ENCODE data around the gene CARD9.

Gene CARD9

GRCh38 chr9:136316271-136316751 lies 57.2 kb downstream of the CARD9 start:
- no peak for TF ChIP-seq EZH2 (IDR thresholded peaks at IDR 0.05; ENCODE audit: borderline replicate concordance, low read length)
- TF ChIP-seq, protein P1, sequence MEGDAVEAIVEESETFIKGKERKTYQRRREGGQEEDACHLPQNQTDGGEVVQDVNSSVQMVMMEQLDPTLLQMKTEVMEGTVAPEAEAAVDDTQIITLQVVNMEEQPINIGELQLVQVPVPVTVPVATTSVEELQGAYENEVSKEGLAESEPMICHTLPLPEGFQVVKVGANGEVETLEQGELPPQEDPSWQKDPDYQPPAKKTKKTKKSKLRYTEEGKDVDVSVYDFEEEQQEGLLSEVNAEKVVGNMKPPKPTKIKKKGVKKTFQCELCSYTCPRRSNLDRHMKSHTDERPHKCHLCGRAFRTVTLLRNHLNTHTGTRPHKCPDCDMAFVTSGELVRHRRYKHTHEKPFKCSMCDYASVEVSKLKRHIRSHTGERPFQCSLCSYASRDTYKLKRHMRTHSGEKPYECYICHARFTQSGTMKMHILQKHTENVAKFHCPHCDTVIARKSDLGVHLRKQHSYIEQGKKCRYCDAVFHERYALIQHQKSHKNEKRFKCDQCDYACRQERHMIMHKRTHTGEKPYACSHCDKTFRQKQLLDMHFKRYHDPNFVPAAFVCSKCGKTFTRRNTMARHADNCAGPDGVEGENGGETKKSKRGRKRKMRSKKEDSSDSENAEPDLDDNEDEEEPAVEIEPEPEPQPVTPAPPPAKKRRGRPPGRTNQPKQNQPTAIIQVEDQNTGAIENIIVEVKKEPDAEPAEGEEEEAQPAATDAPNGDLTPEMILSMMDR (IDR thresholded peaks at IDR 0.05; ENCODE audit: low read length), result no peak
- Histone ChIP-seq H4K20me1 (ENCODE audit: insufficient read depth, low read length) (no peaks in the 10 kb centered on the region), H3K9me2 (ENCODE audit: low read depth, low read length) (no peaks in the 10 kb centered on the region), H3K79me2 (ENCODE audit: insufficient read depth, low read length) (no peaks in the 10 kb centered on the region), H3K27ac (ENCODE audit: low read depth, low read length, poor library complexity, severe bottlenecking) (no peak overlapping the region), H3K36me3 (ENCODE audit: insufficient read depth, low read length) (peaks cover 9% of the 10 kb centered on the region; the same call in 1 of the 2 replicates), H3K27me3 (ENCODE audit: insufficient read depth, low read length) (peaks cover 36% of the 10 kb centered on the region; the same call in 1 of the 2 replicates), H3K4me2 (ENCODE audit: low read length) (no peak overlapping the region), H3K9ac (ENCODE audit: low read length) (no peak overlapping the region), H3K4me3 (ENCODE audit: low read depth, low read length, poor library complexity, severe bottlenecking) (no peak overlapping the region), H3K4me1 (ENCODE audit: insufficient read depth, low read length, severe bottlenecking) (no peaks in the 10 kb centered on the region), H3K9me3 (ENCODE audit: low read length) (peaks cover 8% of the 10 kb centered on the region), H3F3A (ENCODE audit: insufficient read depth, low read length) (no peaks in the 10 kb centered on the region), H2AFZ (ENCODE audit: low read length) (no peak overlapping the region)

DNA sequence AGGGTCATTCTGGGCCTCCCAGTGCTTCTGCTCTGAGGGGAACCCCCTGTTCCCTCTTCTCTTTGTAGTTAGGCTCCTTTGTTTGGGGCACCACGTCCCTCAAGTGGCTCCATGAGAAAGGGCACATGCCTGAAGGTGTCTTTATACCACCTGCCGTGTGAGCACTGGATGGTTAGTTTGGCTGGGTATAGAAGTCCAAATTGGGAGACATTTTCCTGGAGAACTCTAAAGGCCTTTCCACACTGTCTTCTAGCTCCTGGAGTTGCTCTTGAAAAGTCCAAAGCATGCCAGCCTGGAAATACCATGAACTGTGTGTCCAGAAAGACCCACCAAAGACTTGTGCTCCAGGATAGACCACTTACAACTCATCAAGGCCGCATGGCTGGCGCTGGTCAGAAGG lies 58.5 kb downstream of the CARD9 start:
- no peak overlapping the region for H3K4me3 ChIP-seq (ENCODE audit: low read depth, low read length, poor library complexity, severe bottlenecking)
- H2AFZ ChIP-seq (ENCODE audit: low read length), result no peak overlapping the region
- no peaks in the 10 kb centered on the region for H3K9me2 ChIP-seq (ENCODE audit: low read depth, low read length)
- H4K20me1 ChIP-seq (ENCODE audit: insufficient read depth, low read length), result no peaks in the 10 kb centered on the region
- no peak overlapping the region for H3K27ac ChIP-seq (ENCODE audit: low read depth, low read length, poor library complexity, severe bottlenecking)
- H3K36me3 ChIP-seq (ENCODE audit: insufficient read depth, low read length), result peaks cover 9% of the 10 kb centered on the region; the same call in 1 of the 2 replicates
- no peaks in the 10 kb centered on the region for H3K79me2 ChIP-seq (ENCODE audit: insufficient read depth, low read length)
- no peak overlapping the region for H3K9ac ChIP-seq (ENCODE audit: low read length)
- H3K9me3 ChIP-seq (ENCODE audit: low read length), result peaks cover 8% of the 10 kb centered on the region
- no peak overlapping the region for H3K4me2 ChIP-seq (ENCODE audit: low read length)
- H3K27me3 ChIP-seq (ENCODE audit: insufficient read depth, low read length), result peaks cover 35% of the 10 kb centered on the region; the same call in 1 of the 2 replicates
- TF ChIP-seq, protein P1 (IDR thresholded peaks at IDR 0.05; ENCODE audit: low read length), result no peak
- TF ChIP-seq EZH2 (IDR thresholded peaks at IDR 0.05; ENCODE audit: borderline replicate concordance, low read length), result no peak
- no peaks in the 10 kb centered on the region for H3F3A ChIP-seq (ENCODE audit: insufficient read depth, low read length)
- no peaks in the 10 kb centered on the region for H3K4me1 ChIP-seq (ENCODE audit: insufficient read depth, low read length, severe bottlenecking)

GRCh38 chr9:136314056-136314416 lies 59.4 kb downstream of the CARD9 start:
- Histone ChIP-seq H3K4me2 (ENCODE audit: low read length) (no peak overlapping the region), H3K27me3 (ENCODE audit: insufficient read depth, low read length) (peaks cover 32% of the 10 kb centered on the region; the same call in 1 of the 2 replicates), H3K9ac (ENCODE audit: low read length) (no peak overlapping the region), H3K4me1 (ENCODE audit: insufficient read depth, low read length, severe bottlenecking) (no peaks in the 10 kb centered on the region), H3K9me2 (ENCODE audit: low read depth, low read length) (no peaks in the 10 kb centered on the region), H3K36me3 (ENCODE audit: insufficient read depth, low read length) (peaks cover 9% of the 10 kb centered on the region; the same call in 1 of the 2 replicates), H3K4me3 (ENCODE audit: low read depth, low read length, poor library complexity, severe bottlenecking) (no peak overlapping the region), H4K20me1 (ENCODE audit: insufficient read depth, low read length) (no peaks in the 10 kb centered on the region), H3K9me3 (ENCODE audit: low read length) (peaks cover 8% of the 10 kb centered on the region), H2AFZ (ENCODE audit: low read length) (no peak overlapping the region), H3K79me2 (ENCODE audit: insufficient read depth, low read length) (no peaks in the 10 kb centered on the region), H3F3A (ENCODE audit: insufficient read depth, low read length) (no peaks in the 10 kb centered on the region), H3K27ac (ENCODE audit: low read depth, low read length, poor library complexity, severe bottlenecking) (no peak overlapping the region)
- TF ChIP-seq, protein P1 (IDR thresholded peaks at IDR 0.05; ENCODE audit: low read length), result no peak
- no peak for TF ChIP-seq EZH2 (IDR thresholded peaks at IDR 0.05; ENCODE audit: borderline replicate concordance, low read length)

Measured in OCI-LY1 (cell line).